ENCODE results near the gene OBSCN. TPM values are rescaled to one million over a fixed set of nuclear protein-coding genes. Genes with fewer than 3 reads are reported as not detected.
"Not testable (repeated sequence)": the region's sequence is repeated elsewhere in the genome, so short reads cannot be mapped to it uniquely, and the experiment has no call there.

The OBSCN gene
- total RNA-seq, 2 donors from 2014 or later = 34.3 to 45.2 TPM

DNA sequence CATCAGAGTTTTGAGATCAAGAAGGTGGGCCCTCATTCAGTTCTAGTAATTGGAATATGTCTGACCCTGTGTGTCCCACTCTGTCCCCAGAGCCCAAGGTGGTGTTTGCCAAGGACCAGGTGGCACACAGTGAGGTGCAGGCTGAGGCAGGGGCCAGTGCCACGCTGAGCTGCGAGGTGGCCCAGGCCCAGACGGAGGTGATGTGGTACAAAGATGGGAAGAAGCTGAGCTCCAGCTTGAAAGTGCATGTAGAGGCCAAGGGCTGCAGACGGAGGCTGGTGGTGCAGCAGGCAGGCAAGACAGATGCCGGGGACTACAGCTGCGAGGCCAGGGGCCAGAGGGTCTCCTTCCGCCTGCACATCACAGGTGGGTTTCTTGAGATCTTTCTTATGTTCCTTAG is 35.2 kb downstream of the OBSCN start:
- no peak overlapping the region for H3K4me3 ChIP-seq
- no peaks in the 10 kb centered on the region for H3K36me3 ChIP-seq
- no peak for DNase-seq (ENCODE audit: low spot score)
- H3K4me1 ChIP-seq (replicated peaks) = no peaks in the 10 kb centered on the region
- TF ChIP-seq, protein P1, sequence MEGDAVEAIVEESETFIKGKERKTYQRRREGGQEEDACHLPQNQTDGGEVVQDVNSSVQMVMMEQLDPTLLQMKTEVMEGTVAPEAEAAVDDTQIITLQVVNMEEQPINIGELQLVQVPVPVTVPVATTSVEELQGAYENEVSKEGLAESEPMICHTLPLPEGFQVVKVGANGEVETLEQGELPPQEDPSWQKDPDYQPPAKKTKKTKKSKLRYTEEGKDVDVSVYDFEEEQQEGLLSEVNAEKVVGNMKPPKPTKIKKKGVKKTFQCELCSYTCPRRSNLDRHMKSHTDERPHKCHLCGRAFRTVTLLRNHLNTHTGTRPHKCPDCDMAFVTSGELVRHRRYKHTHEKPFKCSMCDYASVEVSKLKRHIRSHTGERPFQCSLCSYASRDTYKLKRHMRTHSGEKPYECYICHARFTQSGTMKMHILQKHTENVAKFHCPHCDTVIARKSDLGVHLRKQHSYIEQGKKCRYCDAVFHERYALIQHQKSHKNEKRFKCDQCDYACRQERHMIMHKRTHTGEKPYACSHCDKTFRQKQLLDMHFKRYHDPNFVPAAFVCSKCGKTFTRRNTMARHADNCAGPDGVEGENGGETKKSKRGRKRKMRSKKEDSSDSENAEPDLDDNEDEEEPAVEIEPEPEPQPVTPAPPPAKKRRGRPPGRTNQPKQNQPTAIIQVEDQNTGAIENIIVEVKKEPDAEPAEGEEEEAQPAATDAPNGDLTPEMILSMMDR (IDR thresholded peaks at IDR 0.05) = no peak
- TF ChIP-seq POLR2A (IDR thresholded peaks at IDR 0.05) (no peak), POLR2AphosphoS5 (IDR thresholded peaks at IDR 0.05) (no peak)
- H3K27me3 ChIP-seq (replicated peaks; ENCODE audit: insufficient read depth) = no peaks in the 10 kb centered on the region
- 97% methylated on average over 7 of the region's 7 CpGs for WGBS
- H3K9me3 ChIP-seq = no peaks in the 10 kb centered on the region
- no peak overlapping the region for H3K27ac ChIP-seq
- intact Hi-C loops (cut with DNase I) = no loop called here

DNA sequence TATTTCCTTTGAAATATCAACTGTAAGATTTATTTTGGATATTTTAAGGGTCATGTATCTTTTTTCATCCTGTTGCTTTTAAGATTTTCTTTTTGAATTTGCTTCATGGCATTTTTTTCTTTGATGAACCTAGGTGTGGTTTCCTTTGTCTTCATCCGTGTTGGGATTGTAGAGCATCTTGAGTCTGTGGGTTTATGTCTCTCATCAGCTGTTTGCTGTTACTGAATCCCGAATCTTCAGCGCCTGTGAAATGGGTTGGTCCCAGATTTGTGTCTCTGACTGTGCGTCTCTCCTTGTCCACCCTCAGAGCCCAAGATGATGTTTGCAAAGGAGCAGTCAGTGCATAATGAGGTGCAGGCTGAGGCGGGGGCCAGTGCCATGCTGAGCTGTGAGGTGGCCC is 36.1 kb downstream of the OBSCN start:
- H3K36me3 ChIP-seq; H3K27ac ChIP-seq; H3K4me1 ChIP-seq (replicated peaks); H3K9me3 ChIP-seq; H3K4me3 ChIP-seq; DNase-seq (ENCODE audit: low spot score); H3K27me3 ChIP-seq (replicated peaks; ENCODE audit: insufficient read depth); intact Hi-C loops (cut with DNase I): not testable (repeated sequence)
- 77% methylated on average over 5 of the region's 5 CpGs for WGBS

DNA sequence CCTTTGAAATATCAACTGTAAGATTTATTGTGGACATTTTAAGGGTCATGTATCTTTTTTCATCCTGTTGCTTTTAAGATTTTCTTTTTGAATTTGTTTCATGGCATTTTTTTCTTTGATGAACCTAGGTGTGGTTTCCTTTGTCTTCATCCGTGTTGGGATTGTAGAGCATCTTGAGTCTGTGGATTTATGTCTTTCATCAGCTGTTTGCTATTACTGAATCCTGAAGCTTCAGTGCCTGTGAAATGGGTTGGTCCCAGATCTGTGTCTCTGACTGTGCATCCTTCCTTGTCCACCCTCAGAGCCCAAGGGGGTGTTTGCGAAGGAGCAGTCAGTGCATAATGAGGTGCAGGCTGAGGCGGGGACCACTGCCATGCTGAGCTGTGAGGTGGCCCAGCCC is 37.3 kb downstream of the OBSCN start:
- 84% methylated on average over 3 of the region's 3 CpGs for WGBS

DNA sequence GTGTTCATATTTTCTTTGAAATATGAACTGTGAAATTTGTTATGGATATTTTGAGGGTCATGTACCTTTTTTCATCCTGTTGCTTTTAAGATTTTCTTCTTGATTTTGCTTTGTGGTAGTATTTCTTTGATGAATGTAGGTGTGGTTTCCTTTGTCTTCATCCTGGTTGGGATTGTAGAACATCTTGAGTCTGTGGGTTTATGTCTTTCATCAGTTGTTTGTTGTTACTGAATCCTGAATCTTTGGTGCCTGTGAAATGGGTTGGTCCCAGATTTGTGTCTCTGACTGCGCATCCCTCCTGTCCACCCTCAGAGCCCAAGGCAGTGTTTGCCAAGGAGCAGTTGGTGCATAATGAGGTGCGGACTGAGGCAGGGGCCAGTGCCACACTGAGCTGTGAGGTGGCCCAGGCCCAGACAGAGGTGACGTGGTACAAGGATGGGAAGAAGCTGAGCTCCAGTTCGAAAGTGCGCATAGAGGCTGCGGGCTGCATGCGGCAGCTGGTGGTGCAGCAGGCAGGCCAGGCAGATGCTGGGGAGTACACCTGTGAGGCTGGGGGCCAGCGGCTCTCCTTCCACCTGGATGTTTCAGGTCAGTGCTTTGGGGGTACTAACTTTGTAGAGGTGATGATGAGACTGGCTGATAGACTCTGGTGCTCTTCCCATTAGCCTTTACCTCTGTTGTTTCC is 38.5 kb downstream of the OBSCN start:
- 99% methylated on average over 8 of the region's 8 CpGs for WGBS
- H3K27me3 ChIP-seq (replicated peaks; ENCODE audit: insufficient read depth) = no peaks in the 10 kb centered on the region
- no peak for DNase-seq (ENCODE audit: low spot score)
- no peak for TF ChIP-seq POLR2A (IDR thresholded peaks at IDR 0.05)
- TF ChIP-seq, protein P1 (IDR thresholded peaks at IDR 0.05) = no peak
- no peak for TF ChIP-seq POLR2AphosphoS5 (IDR thresholded peaks at IDR 0.05)
- no peak overlapping the region for H3K4me3 ChIP-seq
- no peaks in the 10 kb centered on the region for H3K36me3 ChIP-seq
- H3K27ac ChIP-seq = no peak overlapping the region
- H3K9me3 ChIP-seq = no peaks in the 10 kb centered on the region
- intact Hi-C loops (cut with DNase I) = no loop called here
- no peaks in the 10 kb centered on the region for H3K4me1 ChIP-seq (replicated peaks)

More for the DNA sequence above, 37.3 kb downstream of the OBSCN start:
- no peak for TF ChIP-seq POLR2AphosphoS5 (IDR thresholded peaks at IDR 0.05)
- TF ChIP-seq, protein P1 (IDR thresholded peaks at IDR 0.05) = no peak
- TF ChIP-seq POLR2A (IDR thresholded peaks at IDR 0.05) = no peak
- H3K9me3 ChIP-seq = no peaks in the 10 kb centered on the region
- no peaks in the 10 kb centered on the region for H3K36me3 ChIP-seq
- H3K27ac ChIP-seq = no peak overlapping the region
- intact Hi-C loops (cut with DNase I) = no loop called here
- no peak for DNase-seq (ENCODE audit: low spot score)
- H3K4me3 ChIP-seq = no peak overlapping the region
- H3K27me3 ChIP-seq (replicated peaks; ENCODE audit: insufficient read depth) = no peaks in the 10 kb centered on the region
- no peaks in the 10 kb centered on the region for H3K4me1 ChIP-seq (replicated peaks)

DNA sequence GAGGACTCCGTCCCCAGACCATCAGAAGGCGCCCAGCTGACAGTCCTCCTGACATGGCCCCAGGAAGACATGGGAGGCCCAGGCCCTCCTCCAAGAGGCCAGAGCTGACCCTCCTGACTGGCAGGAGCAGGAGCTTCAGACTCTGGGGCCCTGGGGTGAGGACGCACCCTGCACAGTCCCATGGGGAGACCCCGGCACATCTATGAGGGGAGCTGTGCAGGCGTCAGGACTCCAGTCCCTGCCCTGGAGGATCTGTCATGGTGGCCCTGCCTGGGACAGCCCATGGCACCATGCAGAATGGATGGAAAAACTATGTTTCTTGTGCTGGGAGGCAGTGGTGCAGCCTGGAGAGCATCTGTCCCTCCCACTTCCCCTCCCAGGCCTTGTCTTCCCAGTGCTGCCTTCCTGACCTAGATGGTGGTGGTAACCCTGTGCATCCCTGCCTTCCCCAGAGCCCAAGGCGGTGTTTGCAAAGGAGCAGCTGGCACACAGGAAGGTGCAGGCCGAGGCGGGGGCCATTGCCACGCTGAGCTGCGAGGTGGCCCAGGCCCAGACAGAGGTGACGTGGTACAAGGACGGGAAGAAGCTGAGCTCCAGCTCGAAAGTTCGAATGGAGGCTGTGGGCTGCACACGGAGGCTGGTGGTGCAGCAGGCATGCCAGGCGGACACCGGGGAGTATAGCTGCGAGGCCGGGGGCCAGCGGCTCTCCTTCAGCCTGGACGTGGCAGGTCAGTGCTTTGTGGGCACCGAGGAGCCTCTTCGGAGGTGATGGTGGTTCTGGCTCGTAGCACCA is 41.9 kb downstream of the OBSCN start:
- intact Hi-C loops (cut with DNase I) = no loop called here

DNA sequence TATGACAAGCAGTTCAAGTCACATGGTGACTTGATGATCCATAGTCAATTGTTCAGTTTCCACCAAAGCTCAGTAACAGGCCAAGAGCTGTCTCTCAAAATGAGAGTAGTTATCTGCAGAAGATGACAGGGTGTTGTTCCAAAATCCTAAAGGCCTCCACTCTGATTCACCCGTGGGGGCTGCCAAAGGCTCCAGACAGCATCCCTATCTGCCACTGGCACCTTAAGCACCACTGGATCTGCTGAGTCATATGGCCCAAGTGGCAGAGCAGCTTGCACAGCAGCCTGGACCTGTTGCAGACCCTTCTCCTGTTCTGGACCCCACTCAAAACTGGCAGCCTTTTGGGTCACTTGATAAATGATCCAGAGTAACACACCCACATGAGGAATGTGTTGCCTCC is 44.6 kb downstream of the OBSCN start:
- H3K4me1 ChIP-seq (replicated peaks); H3K9me3 ChIP-seq; H3K36me3 ChIP-seq; DNase-seq (ENCODE audit: low spot score); H3K4me3 ChIP-seq; H3K27ac ChIP-seq; H3K27me3 ChIP-seq (replicated peaks; ENCODE audit: insufficient read depth); intact Hi-C loops (cut with DNase I): not testable (repeated sequence)
- WGBS = 90% methylated on average over 1 of the region's 1 CpG

More for the DNA sequence above, 41.9 kb downstream of the OBSCN start:
- Histone ChIP-seq H3K27ac (no peak overlapping the region), H3K9me3 (no peaks in the 10 kb centered on the region), H3K4me1 (replicated peaks) (no peaks in the 10 kb centered on the region), H3K27me3 (replicated peaks; ENCODE audit: insufficient read depth) (no peaks in the 10 kb centered on the region), H3K36me3 (no peaks in the 10 kb centered on the region), H3K4me3 (no peak overlapping the region)
- no peak for TF ChIP-seq POLR2A (IDR thresholded peaks at IDR 0.05)
- TF ChIP-seq POLR2AphosphoS5 (IDR thresholded peaks at IDR 0.05) = no peak
- TF ChIP-seq, protein P1 (IDR thresholded peaks at IDR 0.05) = no peak
- 97% methylated on average over 22 of the region's 24 CpGs for WGBS
- no peak for DNase-seq (ENCODE audit: low spot score)

Measured in prostate gland (tissue), 2 donors.